ENCODE measurements around the gene KL. TPM values are rescaled to one million over a fixed set of nuclear protein-coding genes. Genes with fewer than 3 reads are reported as not detected.

Gene KL
- total RNA-seq, 4 donors from 2014 or later = 1.4 to 4.5 (median 2.8) TPM

DNA sequence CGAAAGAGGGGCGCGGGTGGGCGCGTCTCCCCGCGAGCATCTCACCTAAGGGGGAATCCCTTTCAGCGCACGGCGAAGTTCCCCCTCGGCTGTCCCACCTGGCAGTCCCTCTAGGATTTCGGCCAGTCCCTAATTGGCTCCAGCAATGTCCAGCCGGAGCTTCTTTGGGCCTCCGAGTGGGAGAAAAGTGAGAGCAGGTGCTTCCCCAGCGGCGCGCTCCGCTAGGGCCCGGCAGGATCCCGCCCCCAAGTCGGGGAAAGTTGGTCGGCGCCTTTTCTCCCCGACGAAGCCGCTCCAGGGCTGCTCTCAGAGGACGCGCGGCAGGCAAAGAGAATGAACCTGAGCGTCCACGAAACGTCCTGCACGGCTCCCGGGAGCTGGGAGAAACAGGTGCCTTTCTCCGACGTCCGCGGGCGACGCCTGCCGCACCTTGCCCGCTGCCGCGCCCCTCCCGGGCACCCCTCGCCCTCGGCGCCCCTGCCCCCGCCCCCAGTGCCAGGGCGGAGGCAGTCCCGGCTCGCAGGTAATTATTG is 366 bp upstream of the KL start:
- no peaks in the 10 kb centered on the region for H3K36me3 ChIP-seq
- 11 to 13% methylated on average over 12 to 36 of the region's 52 CpGs for WGBS, 2 donors
- H3K4me1 ChIP-seq = peaks cover 0 to 13% of the 10 kb centered on the region in 2 donors
- H3K27ac ChIP-seq = peak overlapping the region in 2 of 3 donors; percentile 21 to 34
- peak overlapping the region in 2 of 3 donors; percentile 13 to 32 for H3K4me3 ChIP-seq (replicated peaks in 1 of 3)
- peak; percentile 17 to 23 for DNase-seq
- no peaks in the 10 kb centered on the region for H3K9me3 ChIP-seq
- no peaks in the 10 kb centered on the region for H3K27me3 ChIP-seq
- intact Hi-C loops (cut with DNase I) = no loop called here
- TF ChIP-seq POLR2A (IDR thresholded peaks at IDR 0.05) = no peak
- TF ChIP-seq, protein P1, sequence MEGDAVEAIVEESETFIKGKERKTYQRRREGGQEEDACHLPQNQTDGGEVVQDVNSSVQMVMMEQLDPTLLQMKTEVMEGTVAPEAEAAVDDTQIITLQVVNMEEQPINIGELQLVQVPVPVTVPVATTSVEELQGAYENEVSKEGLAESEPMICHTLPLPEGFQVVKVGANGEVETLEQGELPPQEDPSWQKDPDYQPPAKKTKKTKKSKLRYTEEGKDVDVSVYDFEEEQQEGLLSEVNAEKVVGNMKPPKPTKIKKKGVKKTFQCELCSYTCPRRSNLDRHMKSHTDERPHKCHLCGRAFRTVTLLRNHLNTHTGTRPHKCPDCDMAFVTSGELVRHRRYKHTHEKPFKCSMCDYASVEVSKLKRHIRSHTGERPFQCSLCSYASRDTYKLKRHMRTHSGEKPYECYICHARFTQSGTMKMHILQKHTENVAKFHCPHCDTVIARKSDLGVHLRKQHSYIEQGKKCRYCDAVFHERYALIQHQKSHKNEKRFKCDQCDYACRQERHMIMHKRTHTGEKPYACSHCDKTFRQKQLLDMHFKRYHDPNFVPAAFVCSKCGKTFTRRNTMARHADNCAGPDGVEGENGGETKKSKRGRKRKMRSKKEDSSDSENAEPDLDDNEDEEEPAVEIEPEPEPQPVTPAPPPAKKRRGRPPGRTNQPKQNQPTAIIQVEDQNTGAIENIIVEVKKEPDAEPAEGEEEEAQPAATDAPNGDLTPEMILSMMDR (IDR thresholded peaks at IDR 0.05) = no peak

- Histone ChIP-seq H3K9me3 (no peaks in the 10 kb centered on the region), H3K4me1 (peaks cover 0 to 13% of the 10 kb centered on the region in 2 donors), H3K36me3 (no peaks in the 10 kb centered on the region), H3K27ac (peak overlapping the region; percentile 7 to 48 (median 30)), H3K27me3 (no peaks in the 10 kb centered on the region), H3K4me3 (replicated peaks in 1 of 3) (peak overlapping the region; percentile 8 to 26 (median 24))
- intact Hi-C loops (cut with DNase I) = no loop called here
- no peak for TF ChIP-seq POLR2A (IDR thresholded peaks at IDR 0.05)
- TF ChIP-seq, protein P1 (IDR thresholded peaks at IDR 0.05) = peak in 3 of 6 experiments; percentile 27 to 34 (median 31)
- 35 to 46% methylated on average over 15 of the region's 15 CpGs for WGBS, 2 donors
- peak in 1 of 2 donors; percentile 6 for DNase-seq
These were observed 1.2 kb downstream of the KL start for GRCh38 chr13:33017323-33017929.

DNA sequence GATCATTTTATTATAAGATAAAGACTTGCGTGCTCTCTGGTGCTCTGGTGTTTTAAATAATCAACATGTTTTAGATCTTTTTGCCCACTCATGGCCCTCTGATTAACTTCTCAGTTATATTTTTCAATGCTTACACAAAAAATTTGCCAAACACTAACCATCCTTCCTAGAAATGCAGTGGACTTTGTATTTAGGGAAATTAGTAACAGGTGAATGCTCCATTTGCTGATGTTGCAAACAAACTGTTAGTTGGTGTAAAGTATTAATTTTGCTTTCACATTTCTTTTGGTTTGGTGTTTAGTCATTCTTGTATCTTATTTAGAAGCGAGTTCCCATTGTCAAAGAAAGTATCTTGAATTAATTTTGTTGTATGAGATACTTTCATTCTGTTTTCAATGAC is 2.7 kb downstream of the KL start:
- no peak overlapping the region for H3K4me3 ChIP-seq (replicated peaks in 1 of 3)
- H3K9me3 ChIP-seq = no peaks in the 10 kb centered on the region
- no peaks in the 10 kb centered on the region for H3K36me3 ChIP-seq
- 95 to 96% methylated on average over 2 of the region's 2 CpGs for WGBS, 2 donors
- TF ChIP-seq POLR2A (IDR thresholded peaks at IDR 0.05) = no peak
- TF ChIP-seq, protein P1 (IDR thresholded peaks at IDR 0.05) = no peak
- H3K27ac ChIP-seq = no peak overlapping the region
- intact Hi-C loops (cut with DNase I) = no loop called here
- H3K4me1 ChIP-seq = peaks cover 0 to 13% of the 10 kb centered on the region in 2 donors
- H3K27me3 ChIP-seq = no peaks in the 10 kb centered on the region
- no peak for DNase-seq

GRCh38 chr13:33022986-33023385 is 6.8 kb downstream of the KL start:
- no peaks in the 10 kb centered on the region for H3K4me1 ChIP-seq
- H3K9me3 ChIP-seq = no peaks in the 10 kb centered on the region
- H3K36me3 ChIP-seq = no peaks in the 10 kb centered on the region
- intact Hi-C loops (cut with DNase I) = no loop called here
- H3K27me3 ChIP-seq = no peaks in the 10 kb centered on the region
- 81 to 83% methylated on average over 2 of the region's 2 CpGs for WGBS, 2 donors
- TF ChIP-seq, protein P1 (IDR thresholded peaks at IDR 0.05) = no peak
- TF ChIP-seq POLR2A (IDR thresholded peaks at IDR 0.05) = no peak
- no peak overlapping the region for H3K4me3 ChIP-seq (replicated peaks in 1 of 3)
- no peak overlapping the region for H3K27ac ChIP-seq
- no peak for DNase-seq

DNA sequence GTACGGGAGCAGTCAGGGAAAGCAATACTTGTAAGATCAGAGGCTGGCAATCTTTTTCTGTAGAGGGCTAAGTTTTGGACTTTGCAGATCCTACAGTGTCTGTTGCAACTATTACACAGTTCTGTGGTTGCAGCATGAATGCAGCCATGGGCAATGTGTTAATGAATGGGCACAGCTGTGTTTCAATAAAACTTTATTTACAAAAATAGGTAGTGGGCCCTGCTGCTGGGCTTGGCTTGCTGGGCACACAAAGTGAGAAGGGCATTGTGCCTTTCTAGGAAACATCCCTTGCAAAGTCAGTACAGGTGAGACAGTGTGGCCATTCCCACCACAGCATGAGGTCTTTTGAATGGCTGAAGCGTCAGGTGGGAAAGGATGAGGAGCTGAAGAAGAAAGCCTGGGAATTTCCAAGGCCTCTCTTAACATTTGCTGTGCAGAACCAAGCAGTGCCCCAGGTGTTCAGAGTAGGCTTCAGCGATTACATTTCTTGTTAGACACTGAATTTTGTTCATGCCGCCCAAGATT is 9.1 kb downstream of the KL start:
- no peaks in the 10 kb centered on the region for H3K27me3 ChIP-seq
- H3K4me3 ChIP-seq (replicated peaks in 1 of 3) = no peak overlapping the region
- TF ChIP-seq, protein P1 (IDR thresholded peaks at IDR 0.05) = no peak
- TF ChIP-seq POLR2A (IDR thresholded peaks at IDR 0.05) = no peak
- H3K36me3 ChIP-seq = no peaks in the 10 kb centered on the region
- H3K27ac ChIP-seq = no peak overlapping the region
- WGBS, 2 donors = 63 to 68% methylated on average over 4 of the region's 4 CpGs
- H3K4me1 ChIP-seq = no peaks in the 10 kb centered on the region
- no peaks in the 10 kb centered on the region for H3K9me3 ChIP-seq
- intact Hi-C loops (cut with DNase I) = no loop called here
- no peak for DNase-seq

Measured in thyroid gland (tissue), 4 donors.